HepG2 (cell line): ENCODE data around the gene RPS6KB1.

ENCODE experiments used
- ATF6 ChIP-seq: sonication (generic); formaldehyde crosslinking; conservative IDR thresholded peaks from 2 replicates; pipeline ENCODE4 v1.4.0; 2020; ENCODE audit warnings: missing genetic modification reagents
- CTCF ChIP-seq: sonication (generic); formaldehyde crosslinking; IDR thresholded peaks from 2 replicates; pipeline ENCODE4 v1.5.0; 2020; ENCODE audit warnings: mild to moderate bottlenecking, missing genetic modification reagents, moderate library complexity
- EZH2 ChIP-seq: conservative IDR thresholded peaks from 2 replicates; pipeline ENCODE4 v1.6.1; 2012; ENCODE audit warnings: mild to moderate bottlenecking, low read depth, low read length, moderate library complexity
- RBM39 ChIP-seq: fragments of 200-400 bp; formaldehyde crosslinking; IDR thresholded peaks from one replicate; pipeline ENCODE4 v1.6.1; 2018; ENCODE audit warnings: antibody characterized with exemption, mild to moderate bottlenecking, low read depth, low read length; ENCODE audit not compliant: poor library complexity, severe bottlenecking
- TCF7L2 ChIP-seq: IDR thresholded peaks from 2 replicates; pipeline ENCODE4 v1.6.1; 2011; ENCODE audit warnings: mild to moderate bottlenecking, low read depth, low read length, moderate library complexity
- ZC3H13 ChIP-seq: sonication (generic); formaldehyde crosslinking; IDR thresholded peaks from 2 replicates; pipeline ENCODE4 v1.8.1; 2023; ENCODE audit warnings: mild to moderate bottlenecking, missing genetic modification reagents, moderate library complexity
- ZMAT5 ChIP-seq: sonication (generic); formaldehyde crosslinking; IDR thresholded peaks from 2 replicates; pipeline ENCODE4 v1.5.0; 2020; ENCODE audit warnings: mild to moderate bottlenecking, low read depth, missing genetic modification reagents, borderline replicate concordance
- ZNF18 ChIP-seq: sonication (generic); formaldehyde crosslinking; IDR thresholded peaks from 2 replicates; pipeline ENCODE4 v1.8.0; 2022; ENCODE audit warnings: mild to moderate bottlenecking, missing genetic modification reagents; ENCODE audit not compliant: insufficient replicate concordance
- ZNF326 ChIP-seq: sonication (generic); formaldehyde crosslinking; IDR thresholded peaks from 2 replicates; pipeline ENCODE4 v1.4.0; 2020; ENCODE audit warnings: missing genetic modification reagents, borderline replicate concordance
- ZNF331 ChIP-seq: sonication (generic); formaldehyde crosslinking; IDR thresholded peaks from 2 replicates; pipeline ENCODE4 v1.4.0; 2020; ENCODE audit warnings: missing genetic modification reagents
- ZNF350 ChIP-seq: sonication (generic); formaldehyde crosslinking; IDR thresholded peaks from 2 replicates; pipeline ENCODE4 v1.4.0; 2020; ENCODE audit warnings: mild to moderate bottlenecking, low read depth, missing genetic modification reagents, borderline replicate concordance
- ZZZ3 ChIP-seq: sonication (generic); formaldehyde crosslinking; IDR thresholded peaks from 2 replicates; pipeline ENCODE4 v1.4.0; 2020; ENCODE audit warnings: missing genetic modification reagents, mild to moderate bottlenecking, borderline replicate concordance

GRCh38 chr17:59858167-59858816 is 34.6 kb upstream of the RPS6KB1 start:
- TF ChIP-seq ZNF350, result no peak
- no peak for TF ChIP-seq ATF6 (CRISPR knock-in tag)
- no peak for TF ChIP-seq ZNF18 (CRISPR knock-in tag)
- TF ChIP-seq RBM39, result no peak
- TF ChIP-seq ZZZ3 (CRISPR knock-in tag), result no peak
- no peak for TF ChIP-seq EZH2
- TF ChIP-seq ZMAT5 (CRISPR knock-in tag), result no peak
- TF ChIP-seq ZNF326, result no peak
- TF ChIP-seq ZC3H13, result no peak
- no peak for TF ChIP-seq ZNF331 (CRISPR knock-in tag)
- no peak for TF ChIP-seq TCF7L2
- TF ChIP-seq CTCF (CRISPR knock-in tag), result no peak
